HG03097 (cell line): ENCODE results near the gene C3.
"Not testable (repeated sequence)": the region's sequence is repeated elsewhere in the genome, so short reads cannot be mapped to it uniquely, and the experiment has no call there.

Source experiments
- ATAC-seq: cut with Tn5 transposase; IDR thresholded peaks from one replicate; pipeline ENCODE4 v1.9.1; 2021; ENCODE audit not compliant: unreplicated experiment, low FRiP score

C3 gene

GRCh38 chr19:6748543-6748942 is 28.1 kb upstream of the C3 start:
- ATAC-seq, result not testable (repeated sequence)

- ATAC-seq, result no peak
Measured at GRCh38 chr19:6745965-6746364, 25.5 kb upstream of the C3 start.

GRCh38 chr19:6744381-6745301 is 24.2 kb upstream of the C3 start:
- no peak for ATAC-seq

DNA sequence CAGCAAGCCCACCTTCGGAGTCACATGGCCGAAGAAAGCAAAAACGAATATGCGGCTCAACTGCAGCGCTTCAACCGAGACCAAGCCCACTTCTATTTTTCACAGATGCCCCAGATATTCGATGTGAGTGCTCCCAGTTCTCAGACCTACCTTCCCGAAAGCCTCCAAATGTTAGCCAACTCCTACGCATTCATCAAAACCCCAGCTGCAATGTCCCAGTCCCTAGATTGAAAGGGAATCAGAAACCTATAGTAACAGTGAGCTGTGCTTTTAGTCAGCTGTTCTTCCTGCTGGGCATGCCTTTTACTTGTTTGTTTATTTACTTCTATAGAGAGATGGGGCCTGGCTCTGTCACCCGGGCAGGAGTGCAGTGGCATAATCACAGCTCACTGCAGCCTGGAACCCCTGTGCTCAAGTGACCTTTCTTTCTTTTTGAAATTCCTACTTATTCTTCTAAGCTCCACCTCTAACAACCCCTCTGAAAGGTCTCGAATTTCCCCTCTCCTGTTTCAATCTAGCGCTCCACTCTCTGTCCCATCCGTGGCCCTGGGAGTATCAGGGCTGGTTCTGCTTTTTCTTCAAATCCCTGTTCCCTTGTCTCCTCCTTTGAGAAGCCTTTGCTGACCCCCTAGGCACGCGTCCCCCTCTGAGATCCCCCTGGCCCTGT is 23.4 kb upstream of the C3 start:
- no peak for ATAC-seq

DNA sequence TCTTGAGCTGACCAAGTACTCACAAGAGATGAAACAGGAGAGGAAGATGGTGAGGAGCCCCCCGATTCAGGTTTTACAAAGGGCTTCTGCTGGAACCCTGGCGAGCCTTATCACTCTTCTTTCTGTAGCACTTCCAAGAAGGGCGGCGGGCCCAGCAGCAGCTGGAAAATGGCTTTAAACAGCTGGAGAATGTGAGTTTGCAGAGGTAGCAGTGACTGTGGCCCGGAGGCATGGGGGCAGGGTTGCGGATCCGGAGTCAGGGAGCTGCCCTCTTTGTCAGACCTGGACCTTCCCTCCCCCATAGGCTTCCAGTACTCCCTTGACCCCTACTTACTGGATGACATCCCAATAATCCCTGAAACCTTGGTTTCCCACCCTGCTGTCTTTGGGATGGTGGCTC is 22.6 kb upstream of the C3 start:
- no peak for ATAC-seq

DNA sequence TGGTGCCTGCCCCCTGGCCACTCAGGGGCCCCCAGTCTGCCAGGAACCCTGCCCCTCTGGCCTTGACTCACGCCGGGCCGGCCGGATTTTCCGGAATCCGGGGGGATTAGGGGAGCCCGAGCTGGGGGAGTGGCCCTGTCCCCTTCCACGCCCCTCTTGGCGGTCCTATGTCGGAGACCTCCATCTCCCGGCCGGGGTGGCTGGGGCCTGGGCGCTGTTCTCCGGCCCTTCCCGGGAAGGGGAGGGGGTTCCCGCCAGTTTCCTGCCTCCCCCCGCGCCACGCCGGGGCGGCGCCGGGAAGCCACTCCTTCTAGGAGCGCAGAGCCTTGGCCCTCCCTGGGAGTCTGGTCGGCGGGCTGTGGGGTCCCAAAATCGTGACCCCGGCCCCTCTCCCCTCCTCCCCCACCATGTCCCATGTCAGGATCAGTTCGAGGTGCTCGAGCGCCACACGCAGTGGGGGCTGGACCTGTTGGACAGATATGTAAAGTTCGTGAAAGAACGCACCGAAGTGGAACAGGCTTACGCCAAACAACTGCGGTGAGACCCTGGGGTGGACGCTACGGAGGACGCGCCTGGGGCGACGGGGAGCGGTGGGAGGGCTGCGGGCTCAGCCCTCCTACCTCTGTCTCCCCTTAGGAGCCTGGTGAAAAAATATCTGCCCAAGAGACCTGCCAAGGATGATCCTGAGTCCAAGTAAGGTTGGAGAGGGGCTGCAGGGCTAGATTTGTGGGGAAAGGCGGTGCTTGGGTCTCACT is 20.3 kb upstream of the C3 start:
- no peak for ATAC-seq

GRCh38 chr19:6739883-6740588 is 19.6 kb upstream of the C3 start:
- no peak for ATAC-seq

- ATAC-seq, result no peak
Measured at GRCh38 chr19:6739390-6739882, 19.0 kb upstream of the C3 start, which contains the start of gene TRIP10. Gene TRIP10 (plus strand): TSS chr19:6739680. CDS start chr19:6739762, 82 bp downstream.

DNA sequence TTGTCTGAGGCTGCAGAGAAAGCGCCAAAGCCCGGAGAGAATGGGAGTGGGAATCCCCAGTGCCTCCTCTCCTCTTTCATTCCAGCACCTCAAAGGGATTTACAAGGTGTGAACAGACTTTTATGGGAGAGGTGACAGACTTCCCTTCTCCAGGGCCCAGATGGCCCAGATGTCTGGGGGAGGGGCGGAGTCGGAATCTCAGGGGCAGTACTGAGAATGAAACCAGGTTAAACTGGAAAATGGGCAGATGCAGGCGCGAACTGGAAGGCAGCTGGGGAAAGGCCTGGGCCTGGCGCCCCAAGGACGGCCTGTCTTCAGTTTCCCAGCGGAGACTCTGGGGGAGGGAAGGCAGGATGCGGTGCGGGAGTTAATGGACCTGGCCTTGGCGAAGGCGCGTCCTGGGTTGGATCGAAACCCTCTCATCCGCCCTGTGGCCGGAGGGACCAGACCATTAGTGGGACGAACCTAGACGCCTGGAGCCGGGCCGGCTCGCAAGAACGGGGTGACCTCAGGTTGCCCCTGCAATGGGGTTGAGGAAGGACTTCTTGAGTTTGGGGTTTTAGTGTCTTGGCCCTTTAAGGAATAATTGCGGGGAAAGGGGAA is 18.4 kb upstream of the C3 start:
- ATAC-seq, result no peak

DNA sequence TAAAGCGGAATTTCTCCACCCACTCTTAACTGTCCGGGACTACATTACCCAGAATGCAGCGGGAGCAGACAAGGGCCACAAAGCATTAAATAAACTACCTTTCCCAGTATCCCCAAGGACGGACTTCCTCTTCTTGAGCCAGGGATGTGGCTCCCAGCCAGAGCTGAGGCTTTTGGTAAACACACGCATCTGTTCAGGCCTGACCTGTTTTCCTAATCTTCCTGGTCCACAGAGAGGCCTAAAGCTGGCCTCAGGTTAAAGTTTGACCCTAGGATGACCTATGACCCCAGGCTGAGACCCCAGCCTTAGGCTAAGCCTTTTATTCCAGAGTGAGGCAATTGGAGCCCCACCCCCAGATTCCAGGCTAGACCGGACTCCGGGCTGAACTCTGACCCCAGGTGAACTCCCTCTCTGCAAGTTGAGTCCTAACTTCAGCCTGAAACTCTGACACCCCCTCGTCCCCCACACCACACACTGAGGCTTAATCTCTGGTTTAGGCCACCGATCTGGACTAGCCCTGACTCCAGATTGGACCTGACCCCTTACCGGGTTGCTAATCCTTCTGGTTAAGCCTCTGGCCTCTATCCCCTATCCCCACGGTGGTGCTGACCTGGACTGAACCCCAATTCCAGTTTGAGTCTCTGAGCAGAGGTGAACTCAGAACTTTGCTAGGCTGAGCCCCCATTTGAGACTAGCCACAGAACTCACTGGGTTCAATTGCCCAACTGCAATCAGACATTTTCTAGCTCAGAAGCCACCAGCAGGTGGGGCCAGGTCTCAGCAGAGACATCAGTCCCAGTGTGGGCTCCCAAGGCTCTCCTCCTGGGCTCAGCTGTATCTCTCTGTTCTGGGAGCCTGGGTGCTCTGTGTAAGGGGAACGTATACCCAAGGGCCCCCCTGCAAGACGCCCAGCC is 17.7 kb upstream of the C3 start:
- ATAC-seq, result no peak

- ATAC-seq, result peak; percentile 60
Measured at GRCh38 chr19:6737284-6737872, 16.9 kb upstream of the C3 start, which contains the start of gene GPR108. Gene GPR108 (minus strand): TSS chr19:6737580. CDS start chr19:6737576, 4 bp downstream.

- ATAC-seq, result no peak
Measured at GRCh38 chr19:6736917-6737283, 16.4 kb upstream of the C3 start.

GRCh38 chr19:6736169-6736916 is 15.9 kb upstream of the C3 start:
- peak; percentile 16 for ATAC-seq

GRCh38 chr19:6735181-6735911 is 14.9 kb upstream of the C3 start:
- ATAC-seq, result no peak

DNA sequence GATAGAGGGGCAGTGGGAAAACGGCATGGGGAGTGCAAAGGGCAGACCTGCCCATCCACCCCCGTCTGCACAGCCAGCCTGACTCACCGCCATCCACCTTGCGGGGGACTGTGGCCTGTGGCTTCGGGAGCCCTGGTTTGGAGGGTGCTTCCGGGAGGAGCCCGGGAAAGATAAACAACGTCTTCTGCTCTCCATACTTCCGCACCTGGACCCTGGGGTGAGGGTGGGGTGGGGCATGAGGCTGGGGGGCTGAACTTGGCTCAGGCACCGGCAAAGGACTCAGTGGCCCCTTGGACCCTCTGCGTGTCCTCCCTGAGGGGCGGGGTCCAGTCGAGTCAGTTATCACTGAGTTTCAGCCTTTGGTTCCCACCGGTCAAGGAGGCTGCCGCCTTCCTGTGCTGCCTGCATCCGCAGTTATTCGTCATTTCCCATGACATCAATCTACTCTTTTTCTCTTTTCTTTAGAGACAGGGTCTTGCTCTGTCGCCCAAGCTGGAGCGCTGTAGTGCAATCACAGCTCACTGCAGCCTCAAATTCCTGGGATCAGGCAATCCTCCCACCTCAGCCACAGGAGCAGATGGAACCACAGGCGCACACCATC is 13.7 kb upstream of the C3 start:
- ATAC-seq, result no peak

- no peak for ATAC-seq
Measured at GRCh38 chr19:6733338-6734095, 13.1 kb upstream of the C3 start.
